Non-pigmented ciliary epithelial cell (primary cell): ENCODE measurements around the gene TRIM44.
"Not testable (repeated sequence)": the region's sequence is repeated elsewhere in the genome, so short reads cannot be mapped to it uniquely, and the experiment has no call there.

Source experiments
- DNase-seq: peaks from one replicate; pipeline ENCODE4 v3.0.0-alpha.2; 2010; ENCODE audit warnings: low read depth

The TRIM44 gene

GRCh38 chr11:35633827-35634423 lies 28.6 kb upstream of the TRIM44 start:
- DNase-seq: no peak

GRCh38 chr11:35635933-35636332 lies 26.6 kb upstream of the TRIM44 start:
- no peak for DNase-seq

- DNase-seq: no peak
Measured at GRCh38 chr11:35639591-35640179, 22.9 kb upstream of the TRIM44 start.

- no peak for DNase-seq
Measured at GRCh38 chr11:35641171-35641897, 21.2 kb upstream of the TRIM44 start.

- no peak for DNase-seq
Measured at GRCh38 chr11:35641964-35642363, 20.6 kb upstream of the TRIM44 start.

GRCh38 chr11:35647421-35648093 lies 15.0 kb upstream of the TRIM44 start:
- DNase-seq: no peak

GRCh38 chr11:35650006-35650405 lies 12.6 kb upstream of the TRIM44 start:
- no peak for DNase-seq

GRCh38 chr11:35650467-35650866 lies 12.1 kb upstream of the TRIM44 start:
- no peak for DNase-seq

GRCh38 chr11:35651263-35651662 lies 11.3 kb upstream of the TRIM44 start:
- DNase-seq: no peak

GRCh38 chr11:35652786-35653185 lies 9.8 kb upstream of the TRIM44 start:
- not testable (repeated sequence) for DNase-seq

GRCh38 chr11:35654711-35655110 lies 7.9 kb upstream of the TRIM44 start:
- no peak for DNase-seq

- no peak for DNase-seq
Measured at GRCh38 chr11:35655254-35655653, 7.3 kb upstream of the TRIM44 start.

- no peak for DNase-seq
Measured at GRCh38 chr11:35655856-35656255, 6.7 kb upstream of the TRIM44 start.

GRCh38 chr11:35658020-35658948 lies 4.3 kb upstream of the TRIM44 start:
- DNase-seq: no peak

GRCh38 chr11:35661534-35661933 lies 1.0 kb upstream of the TRIM44 start:
- no peak for DNase-seq

- no peak for DNase-seq
Measured at GRCh38 chr11:35662061-35662648, 420 bp upstream of the TRIM44 start.

- no peak for DNase-seq
Measured at GRCh38 chr11:35663408-35663702, 780 bp downstream of the TRIM44 start.

- DNase-seq: no peak
Measured at GRCh38 chr11:35664977-35665441, 2.4 kb downstream of the TRIM44 start.

GRCh38 chr11:35667257-35667656 lies 4.7 kb downstream of the TRIM44 start:
- no peak for DNase-seq

- DNase-seq: not testable (repeated sequence)
Measured at GRCh38 chr11:35668350-35668749, 5.8 kb downstream of the TRIM44 start.

- no peak for DNase-seq
Measured at GRCh38 chr11:35671396-35672127, 9.0 kb downstream of the TRIM44 start.
